Stimulated activated CD8-positive, alpha-beta memory T cell treated with anti-CD3 and anti-CD28 coated beads, Interleukin-12 subunit alpha, Interleukin-12 subunit beta, amount 100 ng/mL, for 24 hours (primary cell): ENCODE results near the gene OR52E8.
A peak's percentile ranks its signal among the peaks of the same experiment; 100 is the strongest.

Source experiments
- DNase-seq: peaks from one replicate; pipeline ENCODE4 v3.0.0-alpha.2; 2020; ENCODE audit errors: extremely low read depth

The OR52E8 gene

DNA sequence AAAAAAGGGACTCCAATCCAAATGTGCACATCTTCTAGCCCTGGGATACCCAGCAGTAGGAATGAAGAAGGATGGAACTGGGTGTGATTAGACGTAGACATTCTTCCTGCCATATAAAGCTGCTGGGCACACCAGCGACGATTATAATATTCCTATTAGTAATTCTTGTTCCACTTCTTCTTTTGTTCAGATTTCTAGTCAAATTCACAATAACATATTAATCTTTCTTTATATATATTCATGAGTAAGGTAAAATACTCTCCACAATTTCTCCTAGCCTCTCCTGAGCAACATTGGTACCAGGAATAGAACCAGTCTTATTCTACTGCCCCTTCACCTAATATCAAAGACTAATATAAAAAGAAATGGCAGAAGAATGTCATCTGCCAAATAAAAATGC is at the start of gene OR52E8:
Gene OR52E8, minus strand, starts transcription at position 101 of the 400 bp plus-strand sequence. Its CDS starts 0 bp downstream, at position 101.
- no peak for DNase-seq

DNA sequence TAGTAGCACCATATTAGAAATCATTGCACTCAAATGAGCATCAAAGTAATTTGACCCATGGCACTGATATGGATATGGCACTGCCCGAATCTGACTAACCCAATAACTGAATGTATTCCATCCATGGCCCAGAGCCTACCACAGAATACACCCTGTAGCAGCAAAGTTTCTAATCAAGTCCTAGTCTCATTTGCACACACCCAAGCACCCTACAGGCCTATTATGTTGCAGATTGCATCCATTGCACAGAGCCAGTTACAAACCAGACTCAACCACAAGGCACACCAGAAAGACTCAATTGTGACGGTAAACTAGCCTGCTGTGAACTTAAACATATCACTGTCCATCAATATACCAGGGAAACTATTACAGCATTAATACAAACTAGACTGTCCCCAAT is 42.0 kb upstream of the OR52E8 start:
- DNase-seq: no peak

DNA sequence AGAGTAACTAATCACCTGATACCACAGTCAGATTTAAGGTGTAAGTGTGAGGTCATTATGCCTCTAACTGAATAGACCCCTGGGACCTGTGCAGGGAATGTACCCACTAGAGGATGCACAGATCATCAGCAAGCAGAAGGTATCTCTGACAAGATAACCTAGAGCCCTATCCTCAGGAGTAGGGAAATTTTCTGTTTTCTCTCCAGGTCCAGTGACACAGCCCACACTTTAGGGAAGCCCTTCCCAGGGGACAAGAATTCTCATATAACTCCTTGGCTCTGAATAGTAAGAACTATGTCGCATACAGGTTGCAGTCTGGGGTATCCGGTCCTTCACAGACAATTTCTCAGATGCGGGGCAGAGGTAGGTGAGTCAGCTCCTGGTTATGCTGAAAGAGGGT is 35.4 kb upstream of the OR52E8 start, which contains the start of gene OR52E5:
Gene OR52E5, plus strand, starts transcription at position 301 of the 400 bp plus-strand sequence. CDS start 7,569 bp downstream, outside the sequence.
- no peak for DNase-seq

DNA sequence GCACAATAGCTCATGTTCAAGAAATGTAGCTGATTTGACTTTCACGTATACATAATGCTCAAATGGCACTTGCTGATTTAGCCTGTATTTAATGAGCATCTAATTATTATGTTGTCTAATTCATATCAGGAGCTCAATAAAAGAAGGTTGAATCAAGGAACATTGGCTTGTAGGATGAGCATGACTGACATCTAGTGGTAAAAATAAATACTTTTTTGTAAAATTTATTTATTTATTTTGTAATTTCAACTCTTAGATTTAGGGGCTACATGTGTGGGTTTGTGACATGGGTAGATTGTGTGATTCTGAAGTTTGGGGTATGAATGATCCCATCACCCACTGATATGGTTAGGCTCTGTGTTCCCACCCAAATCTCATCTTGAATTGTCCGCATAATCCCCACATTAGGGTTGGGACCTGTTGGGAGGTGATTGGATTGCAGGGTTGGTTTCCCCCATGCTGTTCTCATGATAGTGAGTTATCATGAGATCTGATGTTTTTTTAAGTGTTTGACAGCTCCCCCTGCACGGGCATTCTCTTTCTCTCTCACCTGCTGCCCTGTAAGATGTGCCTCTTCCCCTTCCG is 33.8 kb upstream of the OR52E8 start:
- no peak for DNase-seq

DNA sequence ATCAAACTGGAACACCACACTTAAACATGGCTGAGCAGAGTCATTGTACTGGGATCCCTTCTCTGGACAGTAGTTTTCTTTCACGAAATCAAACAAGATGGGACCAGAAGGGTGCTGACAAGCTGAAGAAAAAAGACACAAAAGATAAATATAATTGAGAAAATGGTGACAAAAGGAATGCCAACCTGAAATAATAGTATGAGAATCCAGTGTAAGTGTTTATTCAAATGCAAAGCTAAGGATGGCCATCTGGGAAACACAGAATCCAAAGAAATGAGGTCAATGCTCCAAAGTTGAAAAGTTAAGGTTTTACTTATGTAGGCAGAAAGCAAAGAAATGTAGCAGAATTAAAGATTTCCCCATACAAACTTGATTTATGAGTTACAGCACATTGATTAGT is 30.2 kb upstream of the OR52E8 start:
- DNase-seq: no peak

DNA sequence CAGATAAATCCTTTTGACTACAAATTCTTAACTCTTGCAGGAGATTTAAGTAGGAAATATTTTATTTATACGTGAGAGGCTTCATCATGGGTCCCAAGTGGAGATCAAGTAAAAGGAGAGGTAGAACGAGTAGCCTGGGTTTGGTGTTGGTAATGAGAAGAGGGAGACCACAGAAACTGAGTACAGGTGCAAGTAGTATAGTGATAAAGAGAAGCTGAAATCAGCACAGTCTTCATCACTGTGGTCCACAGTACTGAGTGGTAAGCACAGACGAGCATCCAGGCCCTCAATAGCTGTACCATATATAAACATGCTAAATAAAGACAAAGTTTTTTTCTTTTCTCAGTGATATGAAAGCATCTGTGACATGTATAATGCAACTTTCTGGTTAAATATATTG is 29.7 kb upstream of the OR52E8 start:
- DNase-seq: no peak

DNA sequence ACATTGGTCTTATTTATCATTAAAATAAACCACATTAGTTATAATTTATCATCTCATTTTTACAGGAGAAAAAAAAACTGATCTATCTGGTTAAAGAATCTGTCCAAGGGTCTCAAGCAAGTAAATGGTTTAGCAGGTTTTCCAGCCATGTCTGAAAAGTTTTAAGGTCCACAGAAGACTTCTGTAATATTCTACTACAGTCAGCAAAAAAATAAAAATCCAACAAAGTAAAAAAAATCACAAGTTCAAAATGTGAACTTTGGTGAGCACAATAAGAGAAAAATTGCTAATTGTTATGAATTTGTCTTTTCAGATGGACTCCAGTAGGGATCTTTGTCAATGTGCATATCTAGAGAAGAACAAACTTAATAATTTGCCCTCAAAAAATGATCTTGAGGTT is 24.3 kb upstream of the OR52E8 start:
- DNase-seq: no peak

DNA sequence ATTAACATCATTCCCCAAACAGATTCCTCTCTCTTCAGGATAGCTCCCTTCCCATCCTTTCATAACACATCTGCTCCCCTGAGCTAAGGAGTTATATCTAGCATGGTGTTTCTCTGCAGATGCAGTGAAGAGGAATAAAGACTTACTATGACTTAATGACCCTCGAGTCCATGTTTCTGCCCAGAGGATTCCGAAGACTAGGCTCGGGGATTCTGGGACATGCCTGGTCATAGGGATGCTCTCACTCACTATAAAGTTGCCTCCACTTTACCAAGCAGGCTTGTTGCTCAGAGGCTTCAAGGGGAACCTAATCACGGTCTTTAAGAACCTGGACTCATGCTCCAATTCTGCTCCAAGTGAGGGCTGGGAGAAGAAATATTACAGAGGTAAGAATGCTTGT is 22.8 kb upstream of the OR52E8 start, which contains the start of gene OR52E4:
Gene OR52E4, plus strand, starts transcription at position 301 of the 400 bp plus-strand sequence. CDS start 3,664 bp downstream, outside the sequence.
- no peak for DNase-seq

DNA sequence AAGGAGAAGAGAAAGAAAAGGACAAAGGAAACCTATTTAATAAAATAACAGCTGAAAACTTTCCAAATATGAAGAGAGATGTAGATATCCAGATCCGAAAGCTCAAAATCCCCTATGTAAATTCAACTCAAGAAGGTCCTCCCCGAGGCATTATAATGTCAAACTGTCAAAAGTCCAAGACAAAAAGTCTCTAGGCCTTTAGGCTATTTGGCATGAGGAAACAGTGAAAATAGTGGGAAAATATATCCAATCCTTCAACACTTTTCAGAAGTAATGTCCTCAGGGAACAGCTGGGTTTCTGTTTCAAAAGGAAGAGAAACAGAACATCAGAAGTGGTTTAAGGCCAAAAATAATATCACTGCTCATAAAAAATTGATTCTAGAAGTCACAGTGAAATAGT is 21.1 kb upstream of the OR52E8 start:
- no peak for DNase-seq

DNA sequence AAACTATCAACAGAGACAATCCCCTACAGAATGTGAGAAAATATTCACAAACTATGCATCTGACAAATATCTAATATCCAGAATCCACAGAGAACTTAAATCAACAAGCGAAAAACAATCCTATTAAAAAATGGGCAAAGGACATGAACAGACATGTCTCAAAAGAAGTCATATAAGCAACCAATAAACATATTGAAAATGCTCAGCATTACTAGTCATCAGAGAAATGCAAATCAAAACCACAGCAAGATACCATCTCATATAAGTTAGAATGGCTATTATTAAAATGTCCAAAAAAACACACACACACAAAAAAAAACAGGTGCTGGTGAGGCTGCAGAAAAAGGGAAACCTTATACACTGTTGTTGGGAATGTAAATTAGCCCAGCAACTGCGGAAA is 8.3 kb upstream of the OR52E8 start:
- DNase-seq: no peak

DNA sequence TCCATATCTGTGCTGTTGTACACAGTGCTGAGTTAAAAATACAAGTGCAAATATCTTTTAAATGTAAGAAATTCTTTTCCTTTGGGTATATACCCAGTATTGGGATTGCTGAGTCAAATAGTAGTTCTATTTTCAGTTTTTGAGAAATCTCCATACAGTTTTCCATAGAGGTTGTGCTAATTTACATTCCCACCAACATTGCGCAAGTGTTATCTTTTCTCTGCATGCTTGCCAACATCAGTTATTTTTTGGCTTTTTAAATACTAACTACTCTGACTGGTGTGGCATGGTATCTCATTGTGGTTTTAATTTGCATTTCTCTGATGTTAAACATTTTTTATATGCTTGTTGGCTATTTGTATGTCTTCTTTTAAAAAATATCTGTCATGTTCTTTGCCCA is 6.5 kb downstream of the OR52E8 start:
- no peak for DNase-seq

DNA sequence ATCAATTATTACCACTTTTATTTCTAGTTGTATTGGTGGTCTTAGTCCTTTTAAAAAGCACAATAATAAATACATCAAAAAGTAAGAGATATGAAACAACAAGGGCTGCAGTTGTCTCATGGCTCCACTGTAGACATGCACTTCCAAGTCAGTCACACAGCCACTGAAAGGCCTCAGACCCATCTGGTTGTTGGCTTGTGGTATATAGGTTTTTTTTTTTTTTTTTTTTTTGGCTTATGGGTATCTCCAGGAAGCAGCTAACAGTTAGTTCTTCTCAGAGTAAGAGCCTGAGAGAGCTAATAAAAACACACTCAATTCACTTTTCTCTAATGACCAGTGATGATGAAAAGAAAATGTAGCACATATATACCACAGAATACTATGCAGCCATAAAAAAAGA is 9.8 kb downstream of the OR52E8 start:
- no peak for DNase-seq

DNA sequence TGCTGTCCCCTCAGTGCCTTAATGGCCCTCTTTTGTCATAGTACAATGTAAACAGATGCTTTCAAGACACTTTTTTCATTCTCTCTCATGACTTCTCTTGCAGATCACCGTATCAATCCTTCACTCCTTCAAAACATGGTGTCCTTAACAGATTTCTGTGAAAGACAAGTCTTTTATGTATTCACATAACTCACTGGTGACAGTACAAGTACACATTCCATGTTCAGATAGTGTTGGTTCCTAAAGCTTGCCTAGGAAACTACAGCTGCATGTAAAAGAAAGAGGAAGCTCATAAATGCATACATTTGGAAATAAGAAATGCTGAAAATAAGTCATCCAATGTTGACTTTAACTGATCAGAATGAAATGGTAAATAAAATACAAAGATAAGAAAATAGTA is 10.8 kb downstream of the OR52E8 start:
- DNase-seq: no peak

DNA sequence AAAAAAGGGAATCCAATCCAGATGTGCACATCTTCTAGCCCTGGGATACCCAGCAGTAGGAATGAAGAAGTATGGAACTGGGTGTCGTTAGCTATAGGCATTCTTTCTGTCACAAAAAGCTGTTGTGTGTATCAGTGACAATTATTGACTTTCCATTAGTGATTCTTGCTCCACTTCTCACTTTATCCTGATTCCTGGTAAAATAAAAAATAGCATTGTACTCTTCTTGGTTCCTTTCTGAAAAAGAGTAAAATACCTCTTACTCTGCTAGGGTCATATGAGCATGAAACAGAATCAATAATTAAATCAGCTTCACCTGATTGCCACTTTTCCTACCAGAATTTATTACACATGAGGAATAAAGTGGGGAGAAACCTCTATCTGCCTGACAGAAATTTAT is 15.7 kb downstream of the OR52E8 start, which contains the start of gene OR52E6:
Gene OR52E6, minus strand, starts transcription at position 101 of the 400 bp plus-strand sequence. Its CDS starts 0 bp downstream, at position 101.
- DNase-seq: no peak

DNA sequence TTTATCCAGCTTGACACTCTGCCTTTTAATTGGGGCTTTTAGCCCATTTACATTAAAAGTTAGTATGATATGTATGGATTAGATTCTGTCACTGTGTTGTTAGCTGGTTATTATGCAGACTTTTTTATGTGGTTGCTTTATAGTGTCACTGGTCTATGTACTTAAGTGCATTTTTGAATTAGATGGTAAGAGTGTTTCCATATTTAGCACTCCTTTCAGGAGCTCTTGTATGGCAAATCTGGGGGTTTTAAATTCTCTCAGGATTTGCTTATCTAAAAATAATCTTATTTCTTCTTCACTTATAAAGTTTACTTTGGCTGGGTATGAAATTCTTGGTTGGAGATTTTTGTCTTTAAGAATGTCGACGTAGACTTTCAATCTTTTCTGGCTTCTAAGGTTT is 19.8 kb downstream of the OR52E8 start:
- no peak for DNase-seq

DNA sequence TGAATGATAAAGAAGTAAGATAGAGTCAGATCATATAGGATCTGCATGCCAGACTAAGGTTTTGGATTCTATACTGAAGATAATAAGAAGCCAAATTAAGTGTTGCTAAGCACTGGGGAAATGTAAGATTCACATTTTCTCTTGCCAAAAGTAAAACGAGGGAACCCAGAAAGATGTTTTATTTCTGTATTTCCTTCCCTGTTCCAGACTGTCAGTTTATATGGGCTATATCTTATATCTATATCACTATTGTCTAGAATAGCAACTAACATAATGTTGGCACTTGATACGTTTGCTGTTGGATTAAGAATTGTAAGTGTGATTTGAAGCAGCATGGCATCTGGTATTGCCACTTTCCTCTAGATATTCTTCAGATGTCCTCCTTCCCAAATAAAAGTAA is 24.0 kb downstream of the OR52E8 start:
- DNase-seq: no peak

DNA sequence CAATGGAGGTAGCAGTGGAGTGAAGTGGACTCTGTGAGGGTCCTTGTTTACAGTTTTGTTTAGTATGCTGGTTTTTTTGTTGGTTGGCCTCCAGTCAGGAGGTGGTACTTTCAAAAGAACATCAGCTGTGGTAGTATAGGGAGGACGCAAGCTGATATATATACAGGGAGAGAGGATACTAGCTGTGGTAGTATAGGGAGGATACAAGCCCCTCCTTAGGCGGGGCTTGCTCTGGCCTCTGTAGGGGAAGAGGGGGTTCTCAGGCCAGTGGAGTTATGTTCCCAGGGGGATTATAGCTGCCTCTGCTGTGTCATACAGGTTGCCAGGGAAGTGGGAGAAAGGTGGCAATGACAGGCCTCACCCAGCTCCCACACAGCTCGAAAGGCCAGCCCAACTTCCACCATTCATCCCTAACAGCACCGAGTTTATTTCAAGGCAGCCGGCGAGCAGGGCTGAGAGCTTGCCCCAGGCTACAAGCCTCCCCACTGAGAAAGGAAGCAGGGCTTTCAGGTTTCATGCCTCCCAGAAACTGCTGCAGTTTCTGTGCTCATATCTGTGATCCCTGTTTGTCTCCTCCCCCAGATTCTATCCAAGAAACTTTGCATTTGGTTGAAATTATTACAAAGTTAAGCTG is 26.2 kb downstream of the OR52E8 start:
- DNase-seq: no peak

DNA sequence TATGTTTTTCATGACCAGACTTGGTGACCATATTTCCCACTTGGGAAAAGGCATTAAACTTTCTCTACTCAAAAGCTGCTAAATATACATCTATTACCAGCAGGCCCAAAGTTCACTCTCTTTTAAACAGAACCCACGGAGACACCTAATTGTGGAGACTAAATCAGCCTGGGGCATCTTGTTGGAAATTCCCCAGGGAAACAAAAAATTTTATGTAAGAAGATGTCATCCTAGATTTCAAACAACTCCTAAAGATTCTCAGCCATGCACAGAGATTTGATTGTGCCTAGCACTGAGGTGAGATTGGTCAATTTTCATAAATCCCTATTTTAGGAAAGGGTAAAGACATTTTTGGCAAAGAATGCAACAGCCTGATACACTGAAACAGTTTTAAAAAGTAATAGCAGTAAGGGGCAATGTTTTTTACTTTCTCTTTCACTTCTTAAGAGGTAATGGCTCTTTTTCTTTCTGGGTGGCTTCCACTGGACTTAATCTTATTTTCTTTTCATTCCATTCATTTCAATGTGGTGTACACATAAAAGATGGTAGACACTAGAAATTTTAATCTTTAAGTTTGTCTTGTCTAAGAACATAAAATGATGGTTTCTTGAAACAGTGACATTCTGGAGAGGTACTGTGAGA is 39.1 kb downstream of the OR52E8 start:
- DNase-seq: no peak

DNA sequence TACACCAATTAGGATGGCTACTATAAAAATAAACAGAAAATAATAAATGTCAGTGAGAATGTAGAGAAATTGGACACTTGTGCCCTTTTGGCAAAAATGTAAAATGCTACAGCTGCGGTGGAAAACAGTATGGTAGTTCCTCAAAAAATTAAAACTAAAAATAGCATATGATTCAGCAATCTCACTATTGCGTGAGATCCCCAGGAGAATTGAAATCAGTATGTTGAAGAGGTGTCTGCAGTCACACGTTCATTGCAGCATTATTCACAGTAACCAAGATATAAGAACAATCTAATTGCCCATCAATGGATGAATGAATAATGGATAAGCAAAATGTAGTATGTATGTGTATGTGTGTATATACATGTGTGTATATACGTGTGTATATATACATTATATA is 42.0 kb downstream of the OR52E8 start:
- no peak for DNase-seq

DNA sequence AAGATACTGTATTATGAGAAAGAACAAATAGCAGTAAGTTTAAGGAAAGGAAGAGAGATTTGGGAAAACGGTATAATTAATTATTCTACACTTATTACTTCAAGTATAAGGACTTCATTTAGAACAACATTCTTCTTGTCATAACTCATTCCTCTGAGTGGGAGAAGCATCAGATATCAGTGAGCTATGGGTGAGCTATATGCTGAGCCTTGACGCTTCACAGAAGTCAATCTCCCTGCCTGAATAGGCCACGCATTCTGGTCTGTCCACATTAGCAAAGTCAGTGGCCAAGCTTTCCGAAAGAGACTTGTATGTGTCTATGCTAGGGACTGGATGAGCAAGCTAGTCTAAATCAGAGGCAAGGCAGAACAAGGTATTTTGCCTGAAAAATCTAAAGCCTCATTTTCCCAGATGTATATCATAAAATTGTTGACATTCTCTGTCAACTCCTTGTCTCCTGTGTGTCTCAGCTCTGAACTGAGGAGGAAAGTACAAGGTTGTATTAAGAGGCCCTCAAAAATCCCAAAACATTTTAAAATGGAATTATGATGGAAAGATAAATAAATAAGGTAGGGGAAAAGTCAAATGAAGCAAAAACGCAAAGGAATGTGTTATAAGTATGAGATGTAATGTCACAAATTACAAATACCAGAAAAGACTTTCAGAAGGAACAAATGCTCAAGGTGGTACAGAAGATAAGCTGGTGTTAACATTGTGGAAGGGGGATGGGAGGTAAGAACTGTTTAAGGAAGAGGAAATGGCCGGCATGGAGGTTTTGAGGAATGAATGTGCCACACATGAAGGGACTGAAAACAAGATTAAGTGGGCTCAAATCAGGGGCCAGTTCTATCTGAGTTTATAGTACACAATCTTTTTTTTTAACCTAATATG is 47.3 kb downstream of the OR52E8 start:
- no peak for DNase-seq

DNA sequence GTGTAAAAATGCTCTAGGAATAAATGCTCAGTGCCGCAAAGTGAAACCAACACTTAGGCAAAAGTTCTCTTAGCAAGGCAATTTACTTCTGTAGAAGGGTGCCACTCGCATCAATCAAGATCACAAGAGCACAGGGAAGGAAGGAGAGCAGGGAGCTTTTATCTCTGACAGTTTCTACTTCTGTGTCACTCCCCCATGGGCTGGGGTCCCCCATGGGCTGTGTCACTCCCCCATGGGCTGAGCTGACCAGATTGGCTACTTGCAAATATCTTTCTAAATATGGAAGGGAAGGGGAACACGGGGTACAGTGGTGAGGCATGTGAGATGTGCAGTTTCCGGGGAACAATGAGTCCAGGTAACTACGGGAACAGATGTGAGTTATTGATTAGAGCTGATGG is 48.4 kb downstream of the OR52E8 start:
- DNase-seq: no peak

DNA sequence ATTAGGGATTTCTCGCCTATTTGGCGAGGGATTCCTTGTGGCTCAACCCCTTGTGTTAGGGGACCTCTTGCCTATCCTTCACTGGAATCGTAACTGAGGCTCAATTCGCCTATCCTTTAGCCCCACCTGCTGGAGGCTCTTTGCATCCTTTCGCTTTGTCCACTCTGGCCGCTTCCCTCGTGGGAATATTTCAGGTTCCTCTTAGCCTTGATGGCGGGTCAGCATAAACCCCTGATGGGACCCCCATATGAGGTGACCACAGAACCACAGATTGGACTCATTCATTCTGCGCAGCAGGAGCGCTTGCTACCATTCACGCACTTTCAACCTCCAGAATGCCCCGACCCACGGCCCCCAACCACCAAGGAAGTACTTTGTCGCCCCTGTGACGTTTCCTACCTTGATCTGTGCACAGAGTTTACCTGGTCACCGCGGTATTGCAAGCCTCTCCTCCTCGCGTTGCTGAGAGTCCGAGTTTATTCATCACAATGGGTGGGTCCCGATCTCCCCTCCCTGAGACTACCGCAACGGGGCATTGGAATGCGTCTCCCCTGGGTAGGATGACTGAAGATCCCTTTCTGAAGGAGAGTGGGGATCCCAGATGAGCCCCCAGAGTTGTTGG is 48.9 kb downstream of the OR52E8 start, which contains the start of gene OR52N2:
Gene OR52N2, plus strand, starts transcription at position 425 of the 622 bp plus-strand sequence. CDS start 11,412 bp downstream, outside the sequence.
- DNase-seq: peak; percentile 1
